RWPE2 (cell line): ENCODE results near the gene FYTTD1.

Experiments
- ATAC-seq: fragments of 200-7000 bp; cut with Tn5 transposase; 3 replicates; pipeline ENCODE4 v1.9.1; 2021; ENCODE audit warnings: low read depth
- DNase-seq: peaks from one replicate; pipeline ENCODE4 v3.0.0-alpha.2; 2020; ENCODE audit warnings: low spot score
- H3K27ac ChIP-seq: fragments of 450-650 bp; 2 replicates; pipeline ENCODE4 v1.5.1; 2017; ENCODE audit warnings: mild to moderate bottlenecking; ENCODE audit not compliant: poor library complexity, severe bottlenecking
- H3K27me3 ChIP-seq: fragments of 250-450 bp; sonication (Bioruptor Pico); 2 replicates; pipeline ENCODE4 v1.5.1; 2021; ENCODE audit warnings: mild to moderate bottlenecking, moderate library complexity; ENCODE audit not compliant: insufficient read depth, poor library complexity, severe bottlenecking
- H3K36me3 ChIP-seq: fragments of 250-450 bp; sonication (Bioruptor Pico); 2 replicates; pipeline ENCODE4 v1.5.1; 2020; ENCODE audit warnings: low read depth, mild to moderate bottlenecking, moderate library complexity
- H3K4me1 ChIP-seq: fragments of 250-450 bp; sonication (Bioruptor Pico); 2 replicates; pipeline ENCODE4 v1.5.1; 2021; ENCODE audit warnings: mild to moderate bottlenecking, moderate library complexity; ENCODE audit not compliant: insufficient read depth, poor library complexity, severe bottlenecking
- H3K4me3 ChIP-seq: fragments of 250-450 bp; sonication (Bioruptor Pico); 2 replicates; pipeline ENCODE4 v1.5.1; 2021; ENCODE audit warnings: mild to moderate bottlenecking, moderate library complexity; ENCODE audit not compliant: severe bottlenecking
- H3K9me3 ChIP-seq: fragments of 250-450 bp; sonication (Bioruptor Pico); 2 replicates; pipeline ENCODE4 v1.5.1; 2021; ENCODE audit warnings: mild to moderate bottlenecking, moderate library complexity; ENCODE audit not compliant: severe bottlenecking
- TF ChIP-seq, protein P1 (sequence below): fragments of 450-650 bp; IDR thresholded peaks from one replicate; pipeline ENCODE4 v1.5.1; 2017; ENCODE audit warnings: mild to moderate bottlenecking, moderate library complexity; ENCODE audit not compliant: poor library complexity, severe bottlenecking

Gene FYTTD1

DNA sequence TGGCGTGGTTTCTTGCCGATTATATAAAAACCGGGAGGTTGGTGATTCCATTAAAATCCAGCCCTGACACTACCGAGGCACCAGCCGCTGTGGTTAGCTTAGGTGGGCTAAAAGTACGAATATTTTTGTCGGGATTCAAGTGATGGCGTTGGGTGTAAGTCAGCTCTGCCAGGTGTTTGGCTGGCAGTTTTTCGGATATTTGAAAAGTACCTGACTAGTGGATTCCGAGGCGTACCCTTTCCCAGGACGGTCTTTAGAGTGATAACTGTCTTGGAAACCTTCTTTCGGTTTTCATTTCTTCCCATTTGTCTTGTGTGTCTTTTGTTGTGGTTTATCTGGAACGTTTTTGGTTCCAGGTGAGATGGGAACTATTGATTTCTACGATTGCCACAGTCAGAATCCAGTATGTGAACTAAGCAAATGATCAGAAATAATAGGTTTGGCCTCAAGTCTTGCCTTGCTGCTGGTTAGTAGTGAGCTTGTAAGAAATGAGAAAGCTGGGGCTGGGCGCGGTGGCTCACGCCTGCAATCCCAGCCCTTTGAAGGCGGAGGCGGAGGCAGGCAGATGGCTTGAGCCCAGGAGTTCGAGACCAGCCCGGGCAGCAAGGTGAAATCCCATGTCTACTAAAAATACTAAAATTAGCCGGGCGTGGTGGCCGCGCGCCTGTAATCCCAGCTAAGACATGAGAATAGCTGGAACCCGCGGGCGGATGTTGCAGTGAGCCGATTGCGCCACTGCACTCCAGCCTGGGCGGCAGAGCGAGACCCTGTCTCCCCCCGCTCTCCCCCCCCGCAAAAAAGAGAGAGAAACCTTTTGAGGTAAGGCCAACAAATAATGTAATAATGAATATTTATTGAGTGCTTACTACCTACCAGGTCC lies 1.4 kb downstream of the FYTTD1 start:
- ATAC-seq (peak; percentile 1; the same call in 2 of the 3 replicates), DNase-seq (no peak)
- Histone ChIP-seq H3K27me3 (no peaks in the 10 kb centered on the region), H3K4me3 (peak overlapping the region; percentile 54), H3K9me3 (no peaks in the 10 kb centered on the region), H3K36me3 (no peaks in the 10 kb centered on the region), H3K4me1 (peaks cover 13% of the 10 kb centered on the region), H3K27ac (peak overlapping the region; percentile 80)
- TF ChIP-seq, protein P1, sequence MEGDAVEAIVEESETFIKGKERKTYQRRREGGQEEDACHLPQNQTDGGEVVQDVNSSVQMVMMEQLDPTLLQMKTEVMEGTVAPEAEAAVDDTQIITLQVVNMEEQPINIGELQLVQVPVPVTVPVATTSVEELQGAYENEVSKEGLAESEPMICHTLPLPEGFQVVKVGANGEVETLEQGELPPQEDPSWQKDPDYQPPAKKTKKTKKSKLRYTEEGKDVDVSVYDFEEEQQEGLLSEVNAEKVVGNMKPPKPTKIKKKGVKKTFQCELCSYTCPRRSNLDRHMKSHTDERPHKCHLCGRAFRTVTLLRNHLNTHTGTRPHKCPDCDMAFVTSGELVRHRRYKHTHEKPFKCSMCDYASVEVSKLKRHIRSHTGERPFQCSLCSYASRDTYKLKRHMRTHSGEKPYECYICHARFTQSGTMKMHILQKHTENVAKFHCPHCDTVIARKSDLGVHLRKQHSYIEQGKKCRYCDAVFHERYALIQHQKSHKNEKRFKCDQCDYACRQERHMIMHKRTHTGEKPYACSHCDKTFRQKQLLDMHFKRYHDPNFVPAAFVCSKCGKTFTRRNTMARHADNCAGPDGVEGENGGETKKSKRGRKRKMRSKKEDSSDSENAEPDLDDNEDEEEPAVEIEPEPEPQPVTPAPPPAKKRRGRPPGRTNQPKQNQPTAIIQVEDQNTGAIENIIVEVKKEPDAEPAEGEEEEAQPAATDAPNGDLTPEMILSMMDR, result no peak

DNA sequence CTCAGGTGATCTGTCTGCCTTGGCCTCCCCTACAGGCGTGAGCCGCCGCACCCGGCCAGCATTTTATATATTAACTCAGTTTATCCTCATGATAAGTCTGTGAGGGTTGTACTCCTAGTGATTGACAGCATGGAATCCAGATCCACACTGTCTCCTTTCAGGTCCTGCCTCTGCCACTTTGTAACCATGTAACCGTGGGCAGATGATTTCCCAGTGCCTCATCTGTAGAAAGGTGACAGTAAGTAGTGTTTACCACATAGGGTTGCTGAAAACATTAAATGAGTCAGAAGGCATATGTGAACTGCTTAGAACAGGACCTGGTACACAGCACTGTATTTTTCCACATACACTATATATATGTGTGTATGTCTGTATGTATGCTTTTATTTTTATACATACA lies 2.4 kb downstream of the FYTTD1 start:
- Histone ChIP-seq H3K4me1 (peaks cover 13% of the 10 kb centered on the region), H3K27me3 (no peaks in the 10 kb centered on the region), H3K9me3 (no peaks in the 10 kb centered on the region), H3K36me3 (peaks cover 10% of the 10 kb centered on the region), H3K27ac (peak overlapping the region; percentile 80), H3K4me3 (peak overlapping the region; percentile 54)
- ATAC-seq (no peak), DNase-seq (no peak)
- TF ChIP-seq, protein P1, result no peak

DNA sequence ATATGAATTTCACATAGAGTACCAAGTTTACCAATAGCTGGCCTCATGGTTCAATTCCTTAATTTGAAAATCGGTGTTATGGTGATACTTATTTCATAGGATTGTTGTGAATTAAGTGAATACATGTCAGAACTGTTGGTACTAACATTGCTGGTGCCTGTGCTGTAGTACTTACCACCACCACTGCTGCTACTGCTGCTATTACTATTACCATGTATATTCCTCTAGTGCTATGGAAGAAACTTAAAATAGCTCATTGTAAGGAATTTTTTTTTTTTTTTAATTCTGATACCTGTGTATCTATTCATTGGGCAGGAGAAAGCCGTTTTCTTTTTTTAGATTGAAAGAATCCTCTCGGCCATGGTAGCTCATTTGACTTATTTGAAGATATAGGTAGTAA lies 3.6 kb downstream of the FYTTD1 start:
- TF ChIP-seq, protein P1, result no peak
- DNase-seq (no peak), ATAC-seq (no peak)
- H3K9me3 ChIP-seq, result no peaks in the 10 kb centered on the region
- H3K4me1 ChIP-seq, result peaks cover 13% of the 10 kb centered on the region
- no peaks in the 10 kb centered on the region for H3K27me3 ChIP-seq
- peaks cover 21% of the 10 kb centered on the region for H3K36me3 ChIP-seq
- H3K4me3 ChIP-seq, result no peak overlapping the region
- no peak overlapping the region for H3K27ac ChIP-seq

DNA sequence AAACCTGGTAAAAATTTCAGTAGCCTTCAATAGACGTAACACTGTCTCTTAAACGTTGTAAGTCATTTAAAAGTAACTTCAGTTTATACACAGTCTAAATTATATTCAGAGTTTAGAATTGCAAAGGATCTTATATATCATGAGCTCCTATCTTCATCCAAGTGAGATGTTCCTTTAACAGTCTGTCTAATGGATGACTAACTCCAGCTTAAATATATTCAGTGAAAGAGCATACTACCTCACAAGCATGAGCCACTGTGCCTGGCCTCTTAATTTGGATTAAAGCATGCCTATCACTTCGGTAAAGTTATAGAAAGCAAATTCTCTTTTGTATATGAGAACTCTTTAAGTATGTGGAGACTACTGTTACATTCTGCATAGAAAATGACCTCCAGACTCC lies 7.0 kb downstream of the FYTTD1 start:
- DNase-seq (no peak), ATAC-seq (no peak)
- H3K27ac ChIP-seq, result no peak overlapping the region
- no peaks in the 10 kb centered on the region for H3K27me3 ChIP-seq
- TF ChIP-seq, protein P1, result no peak
- peaks cover 29% of the 10 kb centered on the region for H3K36me3 ChIP-seq
- H3K4me3 ChIP-seq, result no peak overlapping the region
- H3K9me3 ChIP-seq, result no peaks in the 10 kb centered on the region
- peaks cover 13% of the 10 kb centered on the region for H3K4me1 ChIP-seq

DNA sequence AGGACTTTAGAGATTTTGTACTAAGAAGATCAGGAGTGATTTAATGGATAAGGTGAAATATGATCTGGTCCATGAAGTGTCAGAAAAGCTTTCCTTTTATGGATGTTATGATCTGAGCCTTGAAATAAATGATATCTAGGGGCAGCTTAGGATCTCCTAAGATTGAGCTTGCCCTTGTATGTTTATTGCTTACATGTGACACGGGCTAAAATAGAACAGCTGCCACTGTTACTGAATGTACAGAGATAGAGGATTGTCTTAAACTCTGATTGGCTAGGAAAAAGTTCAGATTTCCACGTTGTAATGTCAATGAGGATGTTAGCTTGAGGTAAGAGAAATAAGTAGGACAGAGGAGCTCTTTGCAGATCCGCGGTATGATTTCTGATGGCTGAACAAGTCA lies 8.8 kb downstream of the FYTTD1 start:
- no peak for DNase-seq
- Histone ChIP-seq H3K27me3 (no peaks in the 10 kb centered on the region), H3K9me3 (no peaks in the 10 kb centered on the region), H3K27ac (no peak overlapping the region), H3K36me3 (peaks cover 39% of the 10 kb centered on the region), H3K4me1 (peaks cover 7% of the 10 kb centered on the region), H3K4me3 (no peak overlapping the region)
- no peak for ATAC-seq
- TF ChIP-seq, protein P1, result no peak
